GM08714 (cell line): ENCODE measurements around the gene HOXC10.

Experiments used
- H3K4me3 ChIP-seq: fragments of 200-500 bp; sonication (Bioruptor generic); 2 replicates; pipeline ENCODE4 v1.5.1; 2014; ENCODE audit warnings: mild to moderate bottlenecking, low read length, inconsistent platforms
- ZNF274 ChIP-seq: IDR thresholded peaks from 2 replicates; pipeline ENCODE4 v1.6.1; 2012; ENCODE audit warnings: mild to moderate bottlenecking, low read depth, low read length

HOXC10 gene

GRCh38 chr12:54009171-54010052 lies 24.5 kb downstream of the HOXC10 start:
- no peak overlapping the region for H3K4me3 ChIP-seq
- no peak for TF ChIP-seq ZNF274

GRCh38 chr12:54010053-54010971 lies 25.4 kb downstream of the HOXC10 start:
- no peak for TF ChIP-seq ZNF274
- H3K4me3 ChIP-seq = no peak overlapping the region

DNA sequence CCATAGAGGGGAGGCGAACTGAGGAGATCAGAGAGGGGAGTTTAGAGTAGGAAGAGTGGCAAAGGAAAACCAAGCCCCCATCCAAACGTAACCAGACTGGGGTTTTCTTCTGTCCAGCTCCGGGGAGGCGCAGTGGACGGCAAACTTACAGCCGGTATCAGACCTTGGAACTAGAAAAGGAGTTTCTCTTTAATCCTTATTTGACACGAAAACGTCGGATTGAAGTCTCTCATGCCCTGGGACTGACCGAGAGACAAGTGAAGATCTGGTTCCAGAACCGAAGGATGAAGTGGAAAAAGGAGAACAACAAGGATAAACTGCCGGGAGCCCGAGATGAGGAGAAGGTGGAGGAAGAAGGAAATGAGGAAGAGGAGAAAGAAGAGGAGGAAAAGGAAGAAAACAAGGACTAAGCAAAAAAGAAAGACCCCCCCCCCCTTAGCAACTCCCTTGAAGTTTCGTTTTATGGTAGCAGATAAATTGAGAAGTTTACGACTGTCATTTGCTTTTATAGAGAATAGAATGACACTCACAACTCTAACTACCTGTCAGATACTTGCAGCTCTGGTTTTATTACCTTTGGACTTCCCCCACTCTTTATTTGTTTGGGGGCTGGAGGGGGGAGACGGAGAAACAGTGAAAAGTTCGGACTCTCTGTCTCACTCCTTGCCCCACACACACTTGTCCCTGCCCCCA lies 26.2 kb downstream of the HOXC10 start:
- H3K4me3 ChIP-seq = no peak overlapping the region
- no peak for TF ChIP-seq ZNF274

DNA sequence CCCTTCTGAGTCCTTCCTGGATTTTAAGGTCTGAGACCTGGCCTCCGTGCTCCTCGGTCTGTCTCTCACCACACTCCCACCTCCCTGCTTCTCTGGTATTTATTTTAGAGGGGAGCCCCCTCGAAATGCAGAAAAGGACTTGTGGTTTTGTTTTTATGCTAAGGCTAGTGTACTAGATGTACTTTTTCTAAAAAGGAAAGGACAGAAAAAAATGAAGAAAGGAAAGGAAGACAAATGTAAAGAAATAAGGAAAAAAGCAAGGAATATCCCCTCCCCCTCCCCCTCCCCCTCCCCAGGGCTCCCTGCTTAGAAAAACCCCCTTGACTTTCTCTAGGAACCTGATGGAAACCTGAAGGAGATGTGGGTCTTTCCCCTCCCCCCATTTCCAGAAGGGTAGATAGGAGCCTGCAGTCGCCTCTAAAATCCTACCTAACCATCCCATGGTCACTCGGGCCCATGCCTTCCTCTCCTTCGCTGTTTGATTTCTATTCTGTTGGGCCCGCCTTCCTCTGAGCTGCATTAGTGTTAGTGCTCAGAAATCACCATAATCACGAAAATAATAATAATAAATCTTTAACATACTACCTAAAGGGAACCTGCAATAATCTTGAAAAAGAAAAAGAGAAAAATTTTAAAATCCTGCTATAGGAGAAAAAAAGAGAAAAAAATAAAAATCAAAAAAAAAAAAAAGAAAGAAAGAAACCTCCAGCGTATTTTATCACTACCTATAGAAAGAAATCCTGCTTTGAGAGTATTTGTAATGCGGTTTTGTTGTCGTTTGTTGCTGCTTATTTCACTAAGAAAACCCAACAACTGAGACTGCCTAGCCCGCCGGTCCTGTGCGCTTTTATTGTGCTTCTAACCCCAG lies 27.0 kb downstream of the HOXC10 start:
- H3K4me3 ChIP-seq = no peak overlapping the region
- no peak for TF ChIP-seq ZNF274

DNA sequence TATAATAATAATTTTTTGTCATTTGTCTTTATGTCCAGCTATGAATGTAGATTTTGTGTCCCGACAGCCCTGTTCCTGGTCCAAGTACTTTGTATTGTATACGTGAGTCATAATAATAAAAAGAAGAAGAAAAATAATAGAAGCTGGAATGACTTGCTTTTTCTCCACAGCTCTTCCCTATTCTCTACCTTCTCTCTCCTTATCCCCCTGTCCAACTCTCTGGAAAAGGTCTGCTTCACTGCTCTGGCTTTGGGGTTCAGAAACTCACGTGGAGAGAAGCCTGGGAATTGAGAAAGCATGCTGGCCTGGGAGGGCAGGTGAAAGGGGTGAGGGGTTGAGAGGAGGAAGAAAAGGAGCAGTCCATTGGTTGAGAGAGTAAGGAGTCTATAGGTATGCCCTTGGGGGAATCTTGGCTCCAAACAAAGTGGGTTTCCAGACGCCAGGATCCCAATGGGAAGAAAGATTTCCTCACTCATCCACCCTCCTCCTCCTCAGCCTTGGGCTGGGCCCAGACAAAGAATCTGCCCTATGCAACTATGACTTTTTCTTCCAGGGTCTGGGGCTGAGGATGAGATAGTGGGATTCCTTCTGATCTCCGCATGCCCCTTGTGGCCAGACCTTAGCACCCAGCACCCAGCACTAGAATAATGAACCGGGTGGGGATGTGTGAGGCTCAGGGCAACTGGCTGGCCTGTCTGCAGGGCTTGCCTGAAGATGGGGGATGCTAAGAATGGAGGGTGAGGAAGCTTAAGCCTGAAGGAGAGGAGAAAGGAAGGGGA lies 27.9 kb downstream of the HOXC10 start:
- no peak for TF ChIP-seq ZNF274
- no peak overlapping the region for H3K4me3 ChIP-seq

DNA sequence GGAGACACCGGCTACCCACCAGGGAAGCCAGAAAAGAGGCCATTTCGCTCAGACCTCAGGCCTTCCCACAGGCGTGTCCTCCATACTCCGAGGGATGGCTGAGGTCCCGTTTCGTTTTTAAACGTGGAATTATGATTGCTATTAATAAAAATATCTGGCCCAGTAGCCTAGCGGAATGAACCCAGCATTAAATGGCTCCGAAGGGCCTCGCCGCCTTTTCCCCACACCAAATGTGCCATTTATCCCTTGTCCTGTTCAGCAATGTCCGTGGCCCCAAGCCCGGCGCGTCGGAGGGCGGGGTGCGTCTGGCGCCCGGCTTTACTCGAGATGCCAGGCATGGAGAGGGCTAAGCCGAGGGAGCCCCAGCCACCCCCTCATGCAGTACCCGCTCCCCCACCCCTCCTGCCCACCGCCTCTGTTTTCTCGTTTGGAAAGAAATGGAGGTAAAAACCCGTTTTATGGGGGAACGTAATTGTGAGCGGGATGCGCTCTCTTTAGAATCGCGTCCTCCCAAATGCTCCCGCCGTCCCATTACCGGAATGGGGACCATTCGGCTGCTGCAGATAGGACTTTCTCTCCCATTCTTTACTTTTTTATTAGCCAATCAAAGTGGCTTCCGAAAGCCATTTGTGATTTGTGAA lies 29.6 kb downstream of the HOXC10 start:
- H3K4me3 ChIP-seq = no peak overlapping the region
- TF ChIP-seq ZNF274 = no peak

- TF ChIP-seq ZNF274 = no peak
- H3K4me3 ChIP-seq = no peak overlapping the region
Measured at GRCh38 chr12:54015018-54015931, 30.3 kb downstream of the HOXC10 start.

GRCh38 chr12:54016051-54016450 lies 31.1 kb downstream of the HOXC10 start:
- no peak for TF ChIP-seq ZNF274
- no peak overlapping the region for H3K4me3 ChIP-seq

GRCh38 chr12:54016478-54016964 lies 31.6 kb downstream of the HOXC10 start:
- no peak for TF ChIP-seq ZNF274
- no peak overlapping the region; the same call in 1 of the 2 replicates for H3K4me3 ChIP-seq

DNA sequence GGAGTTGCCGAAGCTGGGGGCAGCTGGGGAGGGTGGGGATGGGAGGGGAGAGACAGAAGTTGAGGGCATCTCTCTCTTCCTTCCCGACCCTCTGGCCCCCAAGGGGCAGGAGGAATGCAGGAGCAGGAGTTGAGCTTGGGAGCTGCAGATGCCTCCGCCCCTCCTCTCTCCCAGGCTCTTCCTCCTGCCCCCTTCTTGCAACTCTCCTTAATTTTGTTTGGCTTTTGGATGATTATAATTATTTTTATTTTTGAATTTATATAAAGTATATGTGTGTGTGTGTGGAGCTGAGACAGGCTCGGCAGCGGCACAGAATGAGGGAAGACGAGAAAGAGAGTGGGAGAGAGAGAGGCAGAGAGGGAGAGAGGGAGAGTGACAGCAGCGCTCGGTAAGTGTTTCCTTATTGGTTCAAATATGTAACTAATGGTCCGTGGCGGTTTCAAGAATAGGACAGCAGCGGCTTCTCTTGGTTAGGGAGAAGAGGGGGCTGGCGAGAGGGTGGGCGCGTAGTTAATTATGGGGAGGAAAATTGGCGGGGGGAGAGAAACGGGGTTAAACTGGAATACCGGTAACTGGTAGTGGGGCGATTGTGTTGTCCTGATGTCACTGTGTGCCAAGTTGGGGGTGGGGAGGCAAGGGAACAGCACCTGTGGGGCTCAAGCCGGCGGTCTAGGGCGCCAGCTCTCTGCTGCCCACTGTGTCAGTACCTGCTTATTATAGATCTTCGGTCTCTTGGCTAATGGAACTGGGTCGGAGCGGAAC lies 32.3 kb downstream of the HOXC10 start:
- no peak for TF ChIP-seq ZNF274
- H3K4me3 ChIP-seq = peak overlapping the region; percentile 53
